Measurements from ENCODE around the gene PPFIA3.

Gene PPFIA3

GRCh38 chr19:49182848-49183375 is 63.6 kb downstream of the PPFIA3 start:
- no peak for DNase-seq

GRCh38 chr19:49186108-49186507 is 66.8 kb downstream of the PPFIA3 start:
- DNase-seq: no peak

GRCh38 chr19:49188626-49189200 is 69.4 kb downstream of the PPFIA3 start:
- DNase-seq: no peak

- DNase-seq: no peak
These were observed 69.9 kb downstream of the PPFIA3 start for GRCh38 chr19:49189259-49189658.

GRCh38 chr19:49190781-49191180 is 71.4 kb downstream of the PPFIA3 start:
- no peak for DNase-seq

GRCh38 chr19:49193822-49194394 is 74.6 kb downstream of the PPFIA3 start:
- no peak for DNase-seq

GRCh38 chr19:49194408-49194807 is 75.1 kb downstream of the PPFIA3 start:
- DNase-seq: no peak

- no peak for DNase-seq
These were observed 77.3 kb downstream of the PPFIA3 start for GRCh38 chr19:49196527-49197240.

GRCh38 chr19:49200238-49200862 is 81.0 kb downstream of the PPFIA3 start:
- no peak for DNase-seq
